ENCODE data around the gene NECTIN3. TPM values are rescaled to one million over a fixed set of nuclear protein-coding genes. Genes with fewer than 3 reads are reported as not detected.
A peak's percentile ranks its signal among the peaks of the same experiment; 100 is the strongest.

Gene NECTIN3
- total and polyA plus RNA-seq, 5 experiments from 2014 or later: 0.26 to 4.8 (median 0.53) TPM

DNA sequence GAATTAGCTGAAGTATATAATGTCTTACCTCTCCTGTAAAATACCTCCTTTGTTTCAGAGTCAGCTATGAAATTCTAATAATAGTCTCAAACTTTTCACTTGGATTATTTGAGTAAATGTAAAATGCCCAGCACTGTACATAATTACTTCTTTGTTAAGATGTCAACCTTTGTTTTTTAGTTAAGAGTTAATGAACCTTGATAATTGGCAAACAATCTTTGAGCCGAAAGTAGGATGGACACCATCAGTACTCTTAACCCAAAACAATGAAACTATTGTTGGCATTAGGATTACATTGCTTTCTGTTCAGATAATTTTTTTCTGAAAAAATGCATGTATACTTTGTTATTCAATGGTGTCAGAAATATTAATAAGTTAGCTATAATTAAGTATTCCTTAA is 3.0 kb upstream of the NECTIN3 start:
- peaks cover 3 to 11% (median 8%) of the 10 kb centered on the region in 5 donors for H3K27me3 Mint-ChIP-seq
- H3K4me1 Mint-ChIP-seq: peaks cover 21 to 34% (median 26%) of the 10 kb centered on the region in 4 donors
- ATAC-seq (no peak), DNase-seq (no peak)
- H3K36me3 Mint-ChIP-seq: no peaks in the 10 kb centered on the region
- no peaks in the 10 kb centered on the region for H3K9me3 Mint-ChIP-seq
- peak overlapping the region in 2 of 10 donors; percentile 42 to 49 for H3K27ac Mint-ChIP-seq
- H3K4me3 Mint-ChIP-seq: no peak overlapping the region
- POLR2A ChIA-PET: no interaction called here

DNA sequence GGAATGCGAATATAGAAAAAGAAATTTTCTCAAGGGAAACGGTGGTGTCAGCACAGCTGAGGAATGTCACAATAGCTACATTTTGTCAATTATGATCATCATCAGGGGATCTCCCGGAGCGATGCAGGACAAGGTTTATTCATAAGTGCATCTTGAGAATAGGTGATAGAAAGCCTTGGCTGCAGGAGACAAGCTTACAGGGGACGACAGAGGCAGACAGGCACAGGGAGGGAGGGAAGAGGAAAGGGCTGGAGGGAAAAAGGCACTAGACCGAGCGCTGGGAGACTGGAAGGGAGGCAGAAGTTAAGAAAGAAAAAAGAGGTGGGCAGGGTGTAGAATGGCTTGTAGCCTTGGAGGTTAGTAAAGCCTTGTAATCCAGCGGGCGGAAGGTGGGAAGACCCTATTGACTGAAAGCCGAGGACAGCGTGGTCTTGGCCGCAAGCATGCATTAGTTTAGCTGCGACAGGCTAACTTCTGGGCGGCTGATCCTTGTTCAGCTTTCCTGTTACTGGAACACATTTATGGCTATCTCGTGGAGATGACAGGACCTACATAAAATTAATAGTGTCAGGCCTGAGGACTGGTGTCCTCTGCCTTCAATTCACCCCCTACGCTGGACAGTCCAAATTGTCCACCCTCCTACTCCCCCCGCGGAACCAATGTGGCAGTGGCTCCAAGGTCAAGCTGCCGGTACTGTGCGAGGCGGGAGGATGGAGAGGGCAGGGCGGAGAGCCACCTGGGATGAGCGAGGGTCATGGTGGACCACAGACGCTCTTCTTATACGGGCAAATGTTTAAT is 1.4 kb upstream of the NECTIN3 start:
- peak overlapping the region; percentile 46 to 95 (median 90) for H3K27ac Mint-ChIP-seq

DNA sequence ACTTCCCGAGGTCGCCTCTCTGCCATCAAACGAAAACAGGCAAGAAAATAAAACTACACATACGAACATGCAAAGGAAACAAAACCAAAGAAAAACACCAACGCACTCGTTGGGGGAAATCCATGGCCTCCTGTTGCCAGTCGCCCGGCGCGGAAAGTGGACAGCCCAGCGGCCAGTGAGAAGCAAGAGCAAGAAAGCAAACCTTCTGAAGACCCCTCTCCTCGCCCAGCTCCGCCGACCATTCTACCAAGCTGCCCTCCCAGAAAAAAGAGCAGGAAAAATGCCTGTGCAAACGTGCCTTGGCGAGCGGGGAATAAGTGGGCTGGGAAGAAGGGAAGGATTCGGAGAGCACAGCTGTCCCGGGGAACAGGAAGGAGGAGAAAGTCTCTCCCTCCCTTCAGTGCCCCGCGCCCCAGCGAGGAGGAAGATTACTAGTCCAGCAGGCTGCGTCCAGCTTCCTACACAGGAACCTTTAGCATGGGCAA is 802 bp upstream of the NECTIN3 start:
- no peaks in the 10 kb centered on the region for H3K9me3 Mint-ChIP-seq
- no peak for ATAC-seq
- H3K27me3 Mint-ChIP-seq: peaks cover 11 to 30% (median 23%) of the 10 kb centered on the region in 5 donors
- H3K27ac Mint-ChIP-seq: peak overlapping the region; percentile 46 to 95 (median 90)
- DNase-seq: peak in 7 of 10 donors; percentile 3 to 66 (median 22)
- POLR2A ChIA-PET: no interaction called here
- peaks cover 21 to 38% (median 28%) of the 10 kb centered on the region in 4 donors for H3K4me1 Mint-ChIP-seq
- no peaks in the 10 kb centered on the region for H3K36me3 Mint-ChIP-seq
- peak overlapping the region; percentile 88 to 97 (median 94) for H3K4me3 Mint-ChIP-seq

More for the DNA sequence above, 1.4 kb upstream of the NECTIN3 start:
- H3K27me3 Mint-ChIP-seq: peaks cover 11 to 24% (median 17%) of the 10 kb centered on the region in 5 donors
- peaks cover 21 to 38% (median 28%) of the 10 kb centered on the region in 4 donors for H3K4me1 Mint-ChIP-seq
- POLR2A ChIA-PET: no interaction called here
- ATAC-seq (no peak), DNase-seq (peak in 2 of 10 donors; percentile 12 to 17)
- H3K9me3 Mint-ChIP-seq: no peaks in the 10 kb centered on the region
- no peaks in the 10 kb centered on the region for H3K36me3 Mint-ChIP-seq
- H3K4me3 Mint-ChIP-seq: peak overlapping the region; percentile 88 to 97 (median 94)

DNA sequence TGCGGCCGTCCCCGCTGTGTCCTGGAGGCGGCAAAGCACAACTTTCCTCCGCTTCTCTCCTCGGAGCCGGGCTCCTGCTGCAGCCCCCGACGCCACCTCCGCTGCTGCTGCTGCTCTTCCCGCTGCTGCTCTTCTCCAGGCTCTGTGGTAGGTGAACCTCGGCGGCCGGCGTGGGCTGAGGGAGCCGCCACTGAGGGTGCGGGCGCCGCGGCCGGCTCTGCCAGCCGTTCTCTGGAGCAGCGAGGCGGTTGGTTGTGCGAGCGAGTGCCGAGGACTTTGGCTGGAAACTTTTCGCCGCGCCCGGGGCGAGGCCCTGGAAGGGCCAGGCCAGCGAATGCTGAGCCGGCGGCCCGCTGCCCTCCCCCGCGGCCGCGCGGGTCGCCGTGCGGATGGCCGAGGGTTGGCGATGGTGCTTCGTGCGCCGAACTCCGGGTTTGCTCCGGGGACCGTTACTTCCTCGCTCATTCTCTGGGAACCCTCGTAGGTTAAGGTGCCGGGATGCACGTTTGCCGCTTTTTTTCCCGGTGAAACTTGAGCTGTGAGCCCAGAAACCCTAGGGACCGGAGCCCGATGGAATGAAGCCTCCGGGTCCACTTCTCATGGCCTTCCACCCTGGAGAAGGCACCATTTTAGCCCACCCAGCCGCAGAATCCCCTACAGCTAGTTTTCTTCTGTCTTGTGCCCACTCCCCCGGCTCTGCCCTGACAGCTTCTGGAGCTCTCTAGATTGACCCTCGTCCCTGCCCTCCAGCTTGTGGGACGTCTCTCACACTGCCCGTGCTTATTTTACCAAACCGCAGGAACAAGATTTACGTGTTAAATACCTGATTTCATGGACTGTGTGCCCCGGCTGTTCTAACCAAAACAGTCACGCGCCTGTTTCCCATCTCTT is 660 bp downstream of the NECTIN3 start:
- Mint-ChIP-seq H3K36me3 (no peaks in the 10 kb centered on the region), H3K9me3 (no peaks in the 10 kb centered on the region), H3K4me1 (peaks cover 21 to 38% (median 28%) of the 10 kb centered on the region in 4 donors), H3K27me3 (peaks cover 11 to 33% (median 26%) of the 10 kb centered on the region in 5 donors), H3K4me3 (peak overlapping the region; percentile 87 to 97 (median 90)), H3K27ac (peak overlapping the region; percentile 8 to 85 (median 78))
- POLR2A ChIA-PET: no interaction called here
- DNase-seq (peak in 8 of 10 donors; percentile 1 to 55 (median 24)), ATAC-seq (peak; percentile 31 to 37)

DNA sequence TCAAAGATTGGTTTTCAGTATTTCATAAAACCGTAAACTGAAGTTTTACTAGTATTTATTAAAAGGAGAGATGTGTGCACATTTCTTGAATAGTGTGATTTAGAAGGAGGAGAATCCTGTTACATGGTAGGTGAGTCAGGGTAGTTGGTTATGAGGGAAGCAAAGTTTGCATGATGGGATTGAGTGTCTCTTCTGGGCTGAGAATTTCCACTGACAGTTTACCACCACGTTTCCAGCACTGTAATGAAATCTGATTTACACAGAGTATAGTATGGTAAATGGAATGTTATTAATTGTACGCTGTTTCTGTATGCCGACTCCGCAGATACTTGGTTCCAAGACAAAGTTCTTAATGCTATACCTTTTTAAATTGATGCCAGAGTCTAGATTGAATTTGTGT is 1.6 kb downstream of the NECTIN3 start:
- POLR2A ChIA-PET: no interaction called here
- peaks cover 11 to 33% (median 27%) of the 10 kb centered on the region in 5 donors for H3K27me3 Mint-ChIP-seq
- H3K4me1 Mint-ChIP-seq: peaks cover 21 to 38% (median 28%) of the 10 kb centered on the region in 4 donors

DNA sequence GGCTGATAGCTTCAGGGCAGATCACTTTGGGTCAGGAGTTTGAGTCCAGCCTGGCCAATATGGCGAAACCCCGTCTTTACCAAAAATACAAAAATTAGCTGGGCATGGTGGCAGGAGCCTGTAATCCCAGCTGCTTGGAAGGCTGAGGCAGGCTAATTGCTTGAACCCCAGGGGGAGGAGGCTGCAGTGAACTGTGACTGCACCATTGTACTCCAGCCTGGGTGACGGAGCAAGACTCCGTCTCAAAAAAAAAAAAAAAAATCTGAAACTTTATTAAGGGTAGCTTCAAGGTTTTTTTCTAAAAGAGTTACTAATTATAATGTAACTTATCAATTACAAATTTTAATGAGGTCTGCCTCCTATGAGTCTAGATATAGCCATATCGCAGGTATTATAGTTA is 5.1 kb downstream of the NECTIN3 start:
- no peak for ATAC-seq
- POLR2A ChIA-PET: interaction anchor here (0.6 kb wide), 1 partner anchor 196 kb away, joined by 3 read pairs; no protein-coding TSS in a partner anchor
- DNase-seq: no peak
- peaks cover 0 to 3% (median 0%) of the 10 kb centered on the region in 3 donors for H3K36me3 Mint-ChIP-seq
- peaks cover 11 to 33% (median 27%) of the 10 kb centered on the region in 5 donors for H3K27me3 Mint-ChIP-seq
- no peaks in the 10 kb centered on the region for H3K9me3 Mint-ChIP-seq
- H3K4me1 Mint-ChIP-seq: peaks cover 11 to 17% (median 14%) of the 10 kb centered on the region in 4 donors
- H3K27ac Mint-ChIP-seq: no peak overlapping the region
- H3K4me3 Mint-ChIP-seq: no peak overlapping the region

More for the DNA sequence above, 1.6 kb downstream of the NECTIN3 start:
- no peak for DNase-seq
- ATAC-seq: no peak
- Mint-ChIP-seq H3K9me3 (no peaks in the 10 kb centered on the region), H3K36me3 (peaks cover 0 to 2% (median 0%) of the 10 kb centered on the region in 3 donors), H3K27ac (peak overlapping the region in 5 of 10 donors; percentile 7 to 85 (median 54)), H3K4me3 (peak overlapping the region; percentile 87 to 92 (median 90))

DNA sequence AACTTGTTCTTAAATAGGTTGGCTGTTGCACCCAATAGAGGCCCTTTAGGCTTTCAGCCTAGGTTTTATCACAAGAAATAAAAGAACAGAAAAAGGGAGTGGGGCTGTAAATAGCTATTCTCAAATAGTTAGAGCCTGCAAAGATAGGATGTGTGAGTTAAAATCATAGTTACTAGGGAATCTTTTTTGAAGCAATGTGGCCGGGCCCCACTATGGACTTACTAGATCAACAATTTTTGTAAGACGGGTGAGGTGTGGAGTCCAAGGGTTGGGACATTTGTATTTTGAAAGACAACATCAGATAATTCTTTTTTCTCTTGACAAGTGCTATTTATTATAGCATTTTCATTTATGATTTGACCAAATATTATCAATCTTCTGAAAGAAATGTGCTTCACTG is 5.8 kb downstream of the NECTIN3 start:
- H3K27me3 Mint-ChIP-seq: peaks cover 11 to 33% (median 27%) of the 10 kb centered on the region in 5 donors
- H3K36me3 Mint-ChIP-seq: peaks cover 0 to 3% (median 0%) of the 10 kb centered on the region in 3 donors
- H3K9me3 Mint-ChIP-seq: no peaks in the 10 kb centered on the region
- H3K4me3 Mint-ChIP-seq: no peak overlapping the region
- H3K27ac Mint-ChIP-seq: no peak overlapping the region
- POLR2A ChIA-PET: no interaction called here
- H3K4me1 Mint-ChIP-seq: peaks cover 11 to 16% (median 14%) of the 10 kb centered on the region in 4 donors
- DNase-seq: no peak
- no peak for ATAC-seq

DNA sequence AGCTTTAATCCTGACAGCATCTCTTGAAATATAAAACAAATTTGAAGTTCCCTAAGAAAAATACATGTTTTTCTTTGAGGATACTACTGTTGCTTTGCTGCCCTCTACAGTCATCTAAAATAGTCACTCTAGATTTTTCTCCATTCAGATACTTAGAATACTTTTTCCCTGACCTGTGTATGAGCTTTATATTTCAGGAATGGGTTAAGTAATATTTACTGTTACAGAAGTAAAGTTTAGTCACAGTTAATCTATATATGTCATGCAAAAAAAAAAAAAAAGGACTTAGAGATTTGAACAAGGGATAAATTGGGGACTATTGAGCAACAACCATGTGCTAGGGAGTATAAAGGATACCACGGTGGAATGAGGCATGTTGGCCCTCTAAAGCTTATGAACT is 8.8 kb downstream of the NECTIN3 start:
- ATAC-seq (no peak), DNase-seq (peak in 1 of 10 donors; percentile 21)
- POLR2A ChIA-PET: no interaction called here
- Mint-ChIP-seq H3K36me3 (peaks cover 0 to 3% (median 0%) of the 10 kb centered on the region in 3 donors), H3K27me3 (peaks cover 0 to 7% (median 7%) of the 10 kb centered on the region in 5 donors), H3K9me3 (no peaks in the 10 kb centered on the region), H3K4me3 (no peak overlapping the region), H3K27ac (no peak overlapping the region), H3K4me1 (no peaks in the 10 kb centered on the region)

DNA sequence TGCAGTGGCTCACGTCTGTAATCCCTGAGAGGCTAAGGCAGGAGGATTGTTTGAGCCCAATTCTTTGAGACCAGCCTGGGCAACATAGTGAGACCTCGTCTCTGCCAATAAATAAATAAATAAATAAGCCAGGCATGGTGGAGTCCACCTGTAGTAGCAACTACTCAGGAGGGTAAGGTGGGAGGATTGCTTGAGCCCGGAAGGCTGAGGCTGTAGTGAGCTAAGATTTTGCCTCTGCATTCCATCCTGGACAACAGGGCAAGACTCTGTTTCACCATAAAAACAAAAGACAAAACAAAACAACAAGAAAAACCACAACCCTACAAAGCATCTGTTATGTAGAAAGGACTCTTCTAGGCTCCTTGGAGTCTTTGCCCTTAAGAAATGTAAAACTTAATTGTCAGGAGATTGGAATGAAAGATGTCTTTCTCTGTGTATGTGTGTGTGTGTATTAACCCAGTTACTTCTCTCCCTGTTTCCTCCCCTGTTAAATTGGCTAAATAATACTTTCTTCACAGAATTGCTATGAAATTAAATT is 9.5 kb downstream of the NECTIN3 start:
- Mint-ChIP-seq H3K4me1 (no peaks in the 10 kb centered on the region), H3K4me3 (no peak overlapping the region), H3K9me3 (no peaks in the 10 kb centered on the region), H3K36me3 (peaks cover 0 to 3% (median 0%) of the 10 kb centered on the region in 3 donors), H3K27ac (no peak overlapping the region), H3K27me3 (peaks cover 0 to 4% (median under 1%) of the 10 kb centered on the region in 5 donors)
- POLR2A ChIA-PET: interaction anchor here (0.5 kb wide), 1 partner anchor 102 kb away, joined by 3 read pairs; no protein-coding TSS in a partner anchor
- no peak for DNase-seq
- no peak for ATAC-seq

DNA sequence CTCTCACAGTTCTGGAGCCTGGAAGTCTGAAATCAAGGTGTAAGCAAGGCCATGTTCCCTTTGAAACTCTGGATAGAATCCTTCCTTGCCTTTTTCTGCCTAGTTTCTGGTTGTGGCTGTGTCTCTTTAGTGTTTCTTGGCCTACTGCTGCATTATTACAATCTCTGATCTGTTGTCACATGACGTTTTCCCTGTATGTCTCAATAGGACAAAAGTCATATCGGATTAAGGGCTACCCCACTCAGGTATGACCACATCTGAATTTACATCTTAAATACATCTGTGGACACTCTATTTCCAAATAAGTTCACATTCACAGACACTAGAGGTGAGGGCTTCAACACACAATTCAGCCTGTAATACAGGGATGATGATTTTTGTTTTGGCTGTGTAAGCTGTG is 13.3 kb downstream of the NECTIN3 start:
- POLR2A ChIA-PET: no interaction called here
- peaks cover 0 to 2% (median under 1%) of the 10 kb centered on the region in 4 donors for H3K4me1 Mint-ChIP-seq
- ATAC-seq: no peak

DNA sequence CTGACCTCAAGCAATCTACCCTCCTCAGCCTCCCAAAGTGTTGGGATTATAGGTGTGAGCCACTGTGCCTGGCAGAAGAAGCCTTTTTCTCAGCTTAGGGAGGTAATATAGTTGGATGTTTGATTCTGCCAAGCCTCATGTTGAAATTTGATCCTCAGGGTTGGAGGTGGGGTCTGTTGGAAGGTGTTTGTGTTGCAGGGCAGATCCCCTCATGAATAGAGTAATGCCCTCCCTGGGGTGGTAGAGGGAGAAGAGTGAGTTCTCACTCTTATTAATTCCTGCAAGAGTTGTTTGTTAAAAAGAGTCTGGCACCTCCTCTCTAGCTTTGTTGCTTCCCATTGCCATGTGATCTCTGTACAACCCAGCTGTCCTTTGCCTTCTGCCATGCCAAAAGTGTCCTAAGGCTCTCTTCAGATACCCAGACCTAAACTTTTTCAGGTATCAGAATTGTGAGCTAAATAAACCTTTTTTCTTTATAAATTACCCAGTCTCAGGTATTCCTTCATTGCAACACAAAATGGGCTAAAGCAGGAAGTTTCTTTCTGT is 16.4 kb downstream of the NECTIN3 start:
- Mint-ChIP-seq H3K27ac (peak overlapping the region in 4 of 10 donors; percentile 12 to 30 (median 20)), H3K4me3 (no peak overlapping the region)
- ATAC-seq: no peak

More for the DNA sequence above, 13.3 kb downstream of the NECTIN3 start:
- H3K27ac Mint-ChIP-seq: no peak overlapping the region
- no peak overlapping the region for H3K4me3 Mint-ChIP-seq
- no peaks in the 10 kb centered on the region for H3K36me3 Mint-ChIP-seq
- no peak for DNase-seq
- H3K27me3 Mint-ChIP-seq: no peaks in the 10 kb centered on the region
- H3K9me3 Mint-ChIP-seq: no peaks in the 10 kb centered on the region

More for the DNA sequence above, 16.4 kb downstream of the NECTIN3 start:
- DNase-seq: no peak
- Mint-ChIP-seq H3K4me1 (peaks cover 0 to 2% (median under 1%) of the 10 kb centered on the region in 4 donors), H3K36me3 (no peaks in the 10 kb centered on the region), H3K27me3 (no peaks in the 10 kb centered on the region), H3K9me3 (no peaks in the 10 kb centered on the region)
- POLR2A ChIA-PET: no interaction called here
